Fibroblast of lung (primary cell): ENCODE results near the gene STARD13. TPM values are rescaled to one million over a fixed set of nuclear protein-coding genes. Genes with fewer than 3 reads are reported as not detected.

Experiments used
- DNase-seq, 2 donors: peaks; one replicate each; pipeline versions ENCODE4 v3.0.0 to v3.0.0-alpha.2; 2010; ENCODE audit warnings: low read depth in 2 of 2
- H2AFZ ChIP-seq: 2 replicates; pipeline ENCODE4 v1.5.1; 2012; ENCODE audit warnings: low read length, control low read depth, inconsistent platforms
- H3K27ac ChIP-seq: 2 replicates; pipeline ENCODE4 v1.5.1; 2011; ENCODE audit warnings: low read length, control low read depth; ENCODE audit not compliant: insufficient read depth
- H3K27me3 ChIP-seq: 2 replicates; pipeline ENCODE4 v1.5.1; 2011; ENCODE audit warnings: mild to moderate bottlenecking, low read length; ENCODE audit not compliant: control insufficient read depth, insufficient read depth
- H3K36me3 ChIP-seq: 2 replicates; pipeline ENCODE4 v1.5.1; 2011; ENCODE audit warnings: low read length; ENCODE audit not compliant: control insufficient read depth, insufficient read depth
- H3K4me1 ChIP-seq: 2 replicates; pipeline ENCODE4 v1.5.1; 2011; ENCODE audit warnings: low read length; ENCODE audit not compliant: control insufficient read depth, insufficient read depth; ENCODE audit errors: extremely low read depth
- H3K4me2 ChIP-seq: 2 replicates; pipeline ENCODE4 v1.5.1; 2011; ENCODE audit warnings: low read length, control low read depth; ENCODE audit not compliant: insufficient read depth; ENCODE audit errors: extremely low read depth
- H3K4me3 ChIP-seq, 4 experiments: fragments of 200-600 bp in 1 of 4; sonication (generic) in 1 of 4; replicated peaks in 1 of 4; 2 replicates each; pipeline ENCODE4 v1.5.1; 2011 to 2016; ENCODE audit warnings: low read length in 4 of 4, low read depth in 3 of 4, mild to moderate bottlenecking in 3 of 4, control low read depth in 2 of 4, inconsistent platforms in 1 of 4, mixed read lengths in 1 of 4; ENCODE audit not compliant: insufficient read depth in 1 of 4; ENCODE audit errors: control extremely low read depth in 1 of 4
- H3K79me2 ChIP-seq: 2 replicates; pipeline ENCODE4 v1.5.1; 2012; ENCODE audit warnings: mild to moderate bottlenecking, low read length, inconsistent platforms; ENCODE audit not compliant: control insufficient read depth, insufficient read depth
- H3K9ac ChIP-seq: 2 replicates; pipeline ENCODE4 v1.5.1; 2011; ENCODE audit warnings: mild to moderate bottlenecking, low read length, control low read depth; ENCODE audit not compliant: insufficient read depth
- H3K9me3 ChIP-seq: 2 replicates; pipeline ENCODE4 v1.5.1; 2012; ENCODE audit warnings: low read depth, low read length; ENCODE audit not compliant: control insufficient read depth, insufficient read depth
- H4K20me1 ChIP-seq: 2 replicates; pipeline ENCODE4 v1.5.1; 2011; ENCODE audit warnings: low read length; ENCODE audit not compliant: control insufficient read depth, insufficient read depth; ENCODE audit errors: extremely low read depth
- EZH2 ChIP-seq: IDR thresholded peaks from 2 replicates; pipeline ENCODE4 v1.5.1; 2012; ENCODE audit warnings: low read length, control low read depth, mild to moderate bottlenecking; ENCODE audit errors: missing control alignments
- polyA plus RNA-seq, 2 donors: library from polyadenylated mRNA; depleted of rRNA in 1 of 2; stranded (reverse) in 1 of 2; unstranded in 1 of 2; fragments of >200 nt; gene quantifications; 2 replicates each; pipeline ENCODE4 v1.2.1, GENCODE V29; 2011 to 2012; ENCODE audit warnings: missing spikeins in 1 of 2
- total RNA-seq: library from RNA; depleted of rRNA; stranded (reverse); fragments of >200 nt; gene quantifications from 2 replicates; pipeline ENCODE4 v1.2.1, GENCODE V29; 2014
- TF ChIP-seq, protein P1 (sequence below), 2 donors: IDR thresholded peaks in 1 of 2; conservative IDR thresholded peaks in 1 of 2; 1 replicate in 1 of 2; 2 replicates in 1 of 2; pipeline ENCODE4 v1.5.1; 2011 to 2012; ENCODE audit warnings: low read length in 2 of 2, control low read depth in 1 of 2, inconsistent platforms in 1 of 2, low read depth in 1 of 2, mild to moderate bottlenecking in 1 of 2

STARD13 gene
- total and polyA plus RNA-seq, 2 donors (not counting 1 experiment from before 2014, with no cell fraction given): 25.2 to 44.6 TPM

DNA sequence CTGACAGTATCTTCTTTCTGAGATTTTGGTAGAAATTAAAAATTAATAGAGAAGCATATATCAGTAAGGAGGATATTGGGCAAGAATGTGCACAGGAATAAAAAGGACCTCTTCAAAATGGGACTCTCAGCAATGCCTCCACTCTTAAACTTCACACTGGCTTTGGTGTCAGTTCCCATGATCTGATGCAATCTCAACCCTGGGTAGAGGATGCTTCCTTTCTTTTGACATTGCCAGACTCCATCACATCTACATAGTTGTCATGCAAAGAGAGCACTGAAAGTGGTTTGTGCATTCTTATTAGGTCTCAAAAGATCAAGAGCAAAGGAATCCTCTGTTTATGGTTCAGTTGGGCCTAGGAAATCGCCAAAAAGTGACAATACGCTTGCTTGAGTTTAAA is 26.3 kb downstream of the STARD13 start:
- H4K20me1 ChIP-seq: no peaks in the 10 kb centered on the region
- TF ChIP-seq, protein P1, sequence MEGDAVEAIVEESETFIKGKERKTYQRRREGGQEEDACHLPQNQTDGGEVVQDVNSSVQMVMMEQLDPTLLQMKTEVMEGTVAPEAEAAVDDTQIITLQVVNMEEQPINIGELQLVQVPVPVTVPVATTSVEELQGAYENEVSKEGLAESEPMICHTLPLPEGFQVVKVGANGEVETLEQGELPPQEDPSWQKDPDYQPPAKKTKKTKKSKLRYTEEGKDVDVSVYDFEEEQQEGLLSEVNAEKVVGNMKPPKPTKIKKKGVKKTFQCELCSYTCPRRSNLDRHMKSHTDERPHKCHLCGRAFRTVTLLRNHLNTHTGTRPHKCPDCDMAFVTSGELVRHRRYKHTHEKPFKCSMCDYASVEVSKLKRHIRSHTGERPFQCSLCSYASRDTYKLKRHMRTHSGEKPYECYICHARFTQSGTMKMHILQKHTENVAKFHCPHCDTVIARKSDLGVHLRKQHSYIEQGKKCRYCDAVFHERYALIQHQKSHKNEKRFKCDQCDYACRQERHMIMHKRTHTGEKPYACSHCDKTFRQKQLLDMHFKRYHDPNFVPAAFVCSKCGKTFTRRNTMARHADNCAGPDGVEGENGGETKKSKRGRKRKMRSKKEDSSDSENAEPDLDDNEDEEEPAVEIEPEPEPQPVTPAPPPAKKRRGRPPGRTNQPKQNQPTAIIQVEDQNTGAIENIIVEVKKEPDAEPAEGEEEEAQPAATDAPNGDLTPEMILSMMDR (conservative IDR thresholded peaks at IDR 0.05 in 1 of 2, IDR thresholded peaks at IDR 0.05 in 1 of 2; ENCODE audit: low read depth in 1 of 2, low read length in 2 of 2): no peak
- TF ChIP-seq EZH2: no peak
- H2AFZ ChIP-seq: no peak overlapping the region
- peaks cover 35% of the 10 kb centered on the region for H3K4me1 ChIP-seq
- no peak overlapping the region for H3K4me3 ChIP-seq
- H3K4me2 ChIP-seq: no peak overlapping the region
- H3K27ac ChIP-seq: peak overlapping the region; percentile 17
- H3K36me3 ChIP-seq: no peaks in the 10 kb centered on the region
- H3K79me2 ChIP-seq: peaks cover 100% of the 10 kb centered on the region
- no peak for DNase-seq
- no peaks in the 10 kb centered on the region for H3K27me3 ChIP-seq
- no peaks in the 10 kb centered on the region for H3K9me3 ChIP-seq
- no peak overlapping the region for H3K9ac ChIP-seq

DNA sequence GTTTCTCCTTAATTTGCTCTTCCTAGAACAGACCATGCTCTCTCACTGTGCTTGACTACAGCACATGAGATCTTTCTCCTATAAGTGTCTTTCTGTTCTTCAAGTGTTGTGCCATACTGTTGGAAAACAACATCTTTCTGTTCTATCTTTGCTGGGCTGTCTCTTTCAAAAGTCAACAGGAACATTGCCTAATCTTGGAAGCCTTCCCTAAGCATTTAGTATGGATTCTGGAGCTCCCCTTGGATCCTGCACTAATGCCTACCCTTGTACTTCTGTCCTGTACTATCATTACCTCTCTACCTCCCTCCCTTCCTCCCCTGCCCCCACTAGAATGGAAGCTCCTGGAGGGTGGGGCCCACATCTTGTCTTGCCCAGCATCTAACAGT is 26.8 kb downstream of the STARD13 start:
- no peak overlapping the region for H3K4me2 ChIP-seq
- H3K9me3 ChIP-seq: no peaks in the 10 kb centered on the region
- no peaks in the 10 kb centered on the region for H3K27me3 ChIP-seq
- no peak overlapping the region for H3K9ac ChIP-seq
- peaks cover 100% of the 10 kb centered on the region for H3K79me2 ChIP-seq
- TF ChIP-seq, protein P1 (conservative IDR thresholded peaks at IDR 0.05 in 1 of 2, IDR thresholded peaks at IDR 0.05 in 1 of 2; ENCODE audit: low read depth in 1 of 2, low read length in 2 of 2): no peak
- H4K20me1 ChIP-seq: no peaks in the 10 kb centered on the region
- DNase-seq: peak in 1 of 2 donors; percentile 83
- H2AFZ ChIP-seq: no peak overlapping the region
- peaks cover 31% of the 10 kb centered on the region for H3K4me1 ChIP-seq
- no peaks in the 10 kb centered on the region for H3K36me3 ChIP-seq
- peak overlapping the region; percentile 17 for H3K27ac ChIP-seq
- H3K4me3 ChIP-seq: no peak overlapping the region

- H3K36me3 ChIP-seq: no peaks in the 10 kb centered on the region
- H3K9ac ChIP-seq: no peak overlapping the region
- H3K4me1 ChIP-seq: peaks cover 24% of the 10 kb centered on the region
- DNase-seq: peak in 1 of 2 donors; percentile 59
- peak overlapping the region; percentile 17 for H3K27ac ChIP-seq
- H3K9me3 ChIP-seq: no peaks in the 10 kb centered on the region
- no peak overlapping the region for H2AFZ ChIP-seq
- H4K20me1 ChIP-seq: no peaks in the 10 kb centered on the region
- H3K79me2 ChIP-seq: peaks cover 100% of the 10 kb centered on the region
- H3K4me2 ChIP-seq: no peak overlapping the region
- TF ChIP-seq, protein P1 (conservative IDR thresholded peaks at IDR 0.05 in 1 of 2, IDR thresholded peaks at IDR 0.05 in 1 of 2; ENCODE audit: low read depth in 1 of 2, low read length in 2 of 2): no peak
- TF ChIP-seq EZH2: no peak
- H3K4me3 ChIP-seq: no peak overlapping the region
- H3K27me3 ChIP-seq: no peaks in the 10 kb centered on the region
These were observed 27.4 kb downstream of the STARD13 start for GRCh38 chr13:33257841-33258807.
